PFSK-1 (cell line): ENCODE measurements around the gene FABP1.

Source experiments
- FOXP2 ChIP-seq: optimal IDR thresholded peaks from 2 replicates; pipeline ENCODE3; 2011; ENCODE audit warnings: borderline replicate concordance, control low read depth, inconsistent platforms; ENCODE audit not compliant: insufficient read depth; ENCODE audit errors: extremely low read length, extremely low read depth
- POLR2AphosphoS5 ChIP-seq: IDR thresholded peaks from 2 replicates; pipeline ENCODE4 v1.6.1; 2012; ENCODE audit warnings: low read depth, mild to moderate bottlenecking, control low read depth, low read length, moderate library complexity
- SIN3A ChIP-seq: IDR thresholded peaks from 2 replicates; pipeline ENCODE4 v1.6.1; 2012; ENCODE audit warnings: mild to moderate bottlenecking, low read length, moderate library complexity, borderline replicate concordance; ENCODE audit not compliant: insufficient read depth
- TAF1 ChIP-seq: IDR thresholded peaks from 2 replicates; pipeline ENCODE4 v1.6.1; 2012; ENCODE audit warnings: low read length, control low read depth, borderline replicate concordance; ENCODE audit not compliant: insufficient read depth
- TF ChIP-seq, protein P1 (sequence below), 2 experiments: IDR thresholded peaks; 2 replicates each; pipeline versions ENCODE4 v1.6.1 to v1.8.0; 2011 to 2012; ENCODE audit warnings: low read depth in 2 of 2, low read length in 2 of 2, control low read depth in 1 of 2, inconsistent platforms in 1 of 2, mild to moderate bottlenecking in 1 of 2, moderate library complexity in 1 of 2; ENCODE audit not compliant: insufficient read depth in 1 of 2

FABP1 gene

DNA sequence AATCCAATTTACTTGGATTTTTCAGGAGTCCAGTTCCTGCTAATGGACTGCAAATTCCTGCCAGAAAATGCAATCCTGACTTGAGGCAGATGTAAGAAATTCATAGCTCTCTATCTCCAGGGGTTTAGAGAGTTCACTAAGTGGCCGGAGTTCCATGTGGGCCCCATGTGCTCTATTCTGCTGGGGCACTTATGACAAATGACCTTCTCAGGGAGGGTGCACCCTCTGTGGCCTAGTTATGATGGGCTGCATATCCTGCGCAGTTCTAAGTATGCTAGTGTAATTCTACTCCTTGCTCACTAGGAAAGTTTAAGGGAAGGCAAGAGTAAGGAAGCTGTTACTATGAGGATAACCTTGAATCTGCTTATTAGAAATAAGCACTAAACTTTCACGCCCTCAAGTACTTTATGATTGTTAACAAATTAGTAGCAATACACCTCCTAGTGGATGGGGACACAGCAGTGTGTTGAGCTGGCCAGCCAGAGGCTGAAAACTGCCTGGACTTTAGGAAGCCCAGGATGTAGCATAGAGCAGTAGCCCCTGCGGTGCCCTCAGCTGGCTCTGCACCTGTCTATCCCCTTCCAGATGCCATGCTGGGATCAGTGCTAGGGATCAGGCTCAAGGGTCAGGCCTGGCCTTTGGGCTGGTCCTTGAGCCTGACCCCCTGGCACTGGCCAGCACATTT lies 45.8 kb downstream of the FABP1 start:
- TF ChIP-seq TAF1 = no peak
- TF ChIP-seq, protein P1, sequence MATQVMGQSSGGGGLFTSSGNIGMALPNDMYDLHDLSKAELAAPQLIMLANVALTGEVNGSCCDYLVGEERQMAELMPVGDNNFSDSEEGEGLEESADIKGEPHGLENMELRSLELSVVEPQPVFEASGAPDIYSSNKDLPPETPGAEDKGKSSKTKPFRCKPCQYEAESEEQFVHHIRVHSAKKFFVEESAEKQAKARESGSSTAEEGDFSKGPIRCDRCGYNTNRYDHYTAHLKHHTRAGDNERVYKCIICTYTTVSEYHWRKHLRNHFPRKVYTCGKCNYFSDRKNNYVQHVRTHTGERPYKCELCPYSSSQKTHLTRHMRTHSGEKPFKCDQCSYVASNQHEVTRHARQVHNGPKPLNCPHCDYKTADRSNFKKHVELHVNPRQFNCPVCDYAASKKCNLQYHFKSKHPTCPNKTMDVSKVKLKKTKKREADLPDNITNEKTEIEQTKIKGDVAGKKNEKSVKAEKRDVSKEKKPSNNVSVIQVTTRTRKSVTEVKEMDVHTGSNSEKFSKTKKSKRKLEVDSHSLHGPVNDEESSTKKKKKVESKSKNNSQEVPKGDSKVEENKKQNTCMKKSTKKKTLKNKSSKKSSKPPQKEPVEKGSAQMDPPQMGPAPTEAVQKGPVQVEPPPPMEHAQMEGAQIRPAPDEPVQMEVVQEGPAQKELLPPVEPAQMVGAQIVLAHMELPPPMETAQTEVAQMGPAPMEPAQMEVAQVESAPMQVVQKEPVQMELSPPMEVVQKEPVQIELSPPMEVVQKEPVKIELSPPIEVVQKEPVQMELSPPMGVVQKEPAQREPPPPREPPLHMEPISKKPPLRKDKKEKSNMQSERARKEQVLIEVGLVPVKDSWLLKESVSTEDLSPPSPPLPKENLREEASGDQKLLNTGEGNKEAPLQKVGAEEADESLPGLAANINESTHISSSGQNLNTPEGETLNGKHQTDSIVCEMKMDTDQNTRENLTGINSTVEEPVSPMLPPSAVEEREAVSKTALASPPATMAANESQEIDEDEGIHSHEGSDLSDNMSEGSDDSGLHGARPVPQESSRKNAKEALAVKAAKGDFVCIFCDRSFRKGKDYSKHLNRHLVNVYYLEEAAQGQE (IDR thresholded peaks at IDR 0.05; ENCODE audit: insufficient read depth in 1 of 2, low read depth in 2 of 2, low read length in 2 of 2) = no peak
- no peak for TF ChIP-seq SIN3A
- no peak for TF ChIP-seq POLR2AphosphoS5
- TF ChIP-seq FOXP2 = no peak

DNA sequence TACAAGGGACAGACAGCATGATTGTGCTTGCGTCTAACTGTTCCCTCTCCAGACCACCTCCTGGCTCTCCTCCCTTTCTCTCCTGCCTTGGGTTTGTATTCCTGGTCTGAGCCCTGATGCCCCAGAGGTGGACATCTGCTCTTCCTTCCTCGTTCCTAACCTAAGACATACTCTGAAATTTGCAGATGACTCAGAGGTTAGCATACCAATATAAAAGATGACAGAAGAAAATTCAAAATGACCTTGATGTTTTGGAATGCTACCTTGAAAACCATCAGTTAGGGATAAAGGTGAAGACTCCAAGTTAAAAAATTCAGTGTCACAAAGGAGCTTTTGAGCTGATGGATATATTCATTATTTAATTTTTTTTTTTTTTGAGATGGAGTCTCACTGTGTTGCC lies 47.3 kb downstream of the FABP1 start:
- TF ChIP-seq TAF1 = no peak
- TF ChIP-seq FOXP2 = no peak
- TF ChIP-seq POLR2AphosphoS5 = no peak
- no peak for TF ChIP-seq SIN3A
- TF ChIP-seq, protein P1 (IDR thresholded peaks at IDR 0.05; ENCODE audit: insufficient read depth in 1 of 2, low read depth in 2 of 2, low read length in 2 of 2) = no peak

DNA sequence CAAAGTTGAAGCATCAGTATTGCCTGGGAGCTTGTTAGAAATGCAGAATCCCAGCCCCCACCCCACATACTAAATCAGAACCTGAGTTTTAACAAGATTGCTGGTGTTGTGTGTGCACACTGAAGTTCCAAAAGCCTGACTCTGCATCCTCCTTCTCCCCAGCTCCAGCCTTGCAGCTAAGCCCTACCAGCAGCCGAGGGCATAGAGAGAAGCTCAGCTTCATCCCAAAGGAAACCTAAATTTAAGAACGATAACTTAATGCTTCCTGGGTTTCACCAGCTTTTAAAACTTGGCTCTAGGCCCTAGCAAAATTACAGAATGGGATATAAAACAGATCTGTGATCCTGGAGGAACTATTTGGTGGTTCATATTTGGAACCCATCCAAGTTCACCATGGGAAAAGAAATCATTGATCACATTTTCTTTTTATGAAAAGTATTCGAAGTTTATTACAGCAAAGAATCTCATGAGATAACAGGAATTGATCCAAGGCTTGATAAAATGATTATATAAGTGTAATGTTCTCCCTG lies 49.2 kb downstream of the FABP1 start:
- TF ChIP-seq SIN3A (no peak), TAF1 (no peak), FOXP2 (no peak), POLR2AphosphoS5 (no peak)
- TF ChIP-seq, protein P1 (IDR thresholded peaks at IDR 0.05; ENCODE audit: insufficient read depth in 1 of 2, low read depth in 2 of 2, low read length in 2 of 2) = no peak

DNA sequence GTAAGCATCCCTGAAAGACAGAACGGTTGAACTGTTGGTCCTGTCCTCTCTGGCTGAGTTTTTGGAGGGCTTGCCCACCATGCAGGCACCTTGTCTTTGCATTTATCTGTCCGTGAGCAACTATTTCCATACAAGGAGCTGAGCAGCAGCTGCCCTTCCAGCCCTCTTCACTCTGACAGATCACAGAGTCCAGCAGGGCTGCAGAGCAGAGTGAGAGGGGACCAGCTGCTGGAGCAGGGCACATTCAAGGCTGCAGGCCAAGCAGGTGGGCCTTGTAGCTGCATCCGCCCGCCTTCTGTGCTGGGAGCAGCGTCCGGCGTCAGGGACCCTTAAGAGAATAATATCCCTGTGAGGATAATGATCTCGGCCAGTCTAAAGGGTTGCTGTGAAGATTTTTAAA lies 50.8 kb downstream of the FABP1 start:
- TF ChIP-seq FOXP2 (no peak), POLR2AphosphoS5 (no peak), TAF1 (no peak), SIN3A (no peak)
- TF ChIP-seq, protein P1 (IDR thresholded peaks at IDR 0.05; ENCODE audit: insufficient read depth in 1 of 2, low read depth in 2 of 2, low read length in 2 of 2) = no peak
